Fibroblast of pulmonary artery (primary cell): ENCODE results near the gene MANSC4.

Experiments used
- DNase-seq: peaks from one replicate; pipeline ENCODE4 v3.0.0-alpha.2; 2010; ENCODE audit warnings: low read depth
- H3K4me3 ChIP-seq: replicated peaks from 2 replicates; pipeline ENCODE4 v1.5.1; 2011; ENCODE audit warnings: low read depth, mild to moderate bottlenecking, control low read depth, low read length, moderate library complexity
- TF ChIP-seq, protein P1 (sequence below): IDR thresholded peaks from 2 replicates; pipeline ENCODE4 v1.5.1; 2011; ENCODE audit warnings: mild to moderate bottlenecking, control low read depth, low read length, inconsistent platforms; ENCODE audit errors: missing control alignments

The MANSC4 gene

DNA sequence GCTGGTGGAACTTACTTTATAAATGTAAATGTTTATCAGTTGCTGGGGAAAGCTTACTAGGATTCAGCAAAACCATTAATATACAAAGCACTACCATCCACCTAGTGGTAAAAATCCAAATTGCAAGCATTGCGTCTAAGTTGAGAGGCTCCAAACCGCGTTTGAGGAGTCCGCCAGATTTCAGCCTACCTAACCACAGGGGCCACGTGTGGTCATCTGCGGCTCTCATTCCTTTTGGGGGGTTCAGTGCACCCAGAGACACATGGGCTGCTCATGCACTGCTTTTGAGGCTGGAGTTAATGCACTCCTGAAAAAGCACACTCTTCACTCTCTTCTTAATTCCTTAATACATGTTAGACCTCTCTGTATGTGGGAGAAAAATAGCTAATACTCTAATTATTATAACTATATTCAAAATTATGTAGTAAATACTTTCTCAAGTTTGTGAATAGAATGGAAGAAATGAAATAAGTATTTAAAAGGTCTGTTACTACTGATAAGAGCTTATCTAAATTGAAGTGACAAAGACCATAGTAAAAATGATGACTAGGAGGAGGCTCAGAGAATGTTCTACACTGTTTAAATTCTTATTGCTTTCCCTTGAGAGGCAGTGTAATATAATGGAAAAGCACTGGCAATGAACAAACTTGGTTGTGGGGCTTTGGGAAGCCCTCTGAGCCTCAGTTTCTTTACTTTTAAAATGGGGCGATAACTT, 41.4 kb upstream of the MANSC4 start:
- TF ChIP-seq, protein P1, sequence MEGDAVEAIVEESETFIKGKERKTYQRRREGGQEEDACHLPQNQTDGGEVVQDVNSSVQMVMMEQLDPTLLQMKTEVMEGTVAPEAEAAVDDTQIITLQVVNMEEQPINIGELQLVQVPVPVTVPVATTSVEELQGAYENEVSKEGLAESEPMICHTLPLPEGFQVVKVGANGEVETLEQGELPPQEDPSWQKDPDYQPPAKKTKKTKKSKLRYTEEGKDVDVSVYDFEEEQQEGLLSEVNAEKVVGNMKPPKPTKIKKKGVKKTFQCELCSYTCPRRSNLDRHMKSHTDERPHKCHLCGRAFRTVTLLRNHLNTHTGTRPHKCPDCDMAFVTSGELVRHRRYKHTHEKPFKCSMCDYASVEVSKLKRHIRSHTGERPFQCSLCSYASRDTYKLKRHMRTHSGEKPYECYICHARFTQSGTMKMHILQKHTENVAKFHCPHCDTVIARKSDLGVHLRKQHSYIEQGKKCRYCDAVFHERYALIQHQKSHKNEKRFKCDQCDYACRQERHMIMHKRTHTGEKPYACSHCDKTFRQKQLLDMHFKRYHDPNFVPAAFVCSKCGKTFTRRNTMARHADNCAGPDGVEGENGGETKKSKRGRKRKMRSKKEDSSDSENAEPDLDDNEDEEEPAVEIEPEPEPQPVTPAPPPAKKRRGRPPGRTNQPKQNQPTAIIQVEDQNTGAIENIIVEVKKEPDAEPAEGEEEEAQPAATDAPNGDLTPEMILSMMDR, result peak; percentile 76
- H3K4me3 ChIP-seq, result no peak overlapping the region
- DNase-seq, result peak; percentile 86

DNA sequence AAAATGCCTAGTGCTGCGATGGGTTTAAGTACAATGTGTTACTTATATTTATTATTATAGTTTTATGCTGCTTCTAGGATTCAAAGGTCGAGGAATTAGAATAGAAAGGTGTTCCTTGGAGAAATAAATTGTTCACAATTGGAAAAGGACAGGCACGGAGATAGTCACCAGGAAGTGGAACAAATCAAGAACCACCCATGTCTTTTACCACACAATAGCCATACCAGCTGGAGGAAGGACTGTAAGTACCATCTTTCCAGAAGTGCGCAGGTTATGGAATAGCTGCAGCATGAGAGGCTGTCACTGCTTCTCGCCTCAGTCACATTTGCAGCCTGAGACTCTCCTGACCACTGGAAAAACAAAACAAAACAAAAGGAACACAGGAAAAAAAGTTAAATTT, 40.5 kb upstream of the MANSC4 start:
- no peak overlapping the region for H3K4me3 ChIP-seq
- TF ChIP-seq, protein P1, result no peak
- no peak for DNase-seq

DNA sequence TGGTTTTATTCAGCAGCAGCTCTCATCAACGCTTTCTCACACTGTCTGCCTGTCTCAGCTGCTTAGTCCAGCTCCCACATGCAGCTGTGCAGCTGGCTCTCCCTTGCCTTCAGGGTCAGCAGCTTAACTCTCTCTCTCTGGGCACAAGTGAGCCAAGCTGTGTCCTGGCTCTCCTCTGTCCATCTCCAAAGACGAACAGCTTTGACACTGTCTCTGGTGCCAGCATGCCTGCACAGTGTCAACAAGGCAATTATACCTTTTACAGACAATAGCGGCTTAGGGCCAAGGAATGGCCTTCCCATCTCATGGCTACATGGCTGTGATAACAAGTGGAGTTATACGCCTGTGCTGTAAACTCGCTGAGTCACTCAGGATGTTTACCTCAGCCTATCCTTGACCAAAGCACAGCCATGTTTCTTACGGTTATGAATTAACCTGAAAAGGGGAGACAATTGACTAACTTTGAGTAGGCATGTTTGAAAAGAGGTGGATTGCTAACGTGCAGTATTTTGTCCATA, 38.4 kb upstream of the MANSC4 start:
- TF ChIP-seq, protein P1, result no peak
- DNase-seq, result no peak

DNA sequence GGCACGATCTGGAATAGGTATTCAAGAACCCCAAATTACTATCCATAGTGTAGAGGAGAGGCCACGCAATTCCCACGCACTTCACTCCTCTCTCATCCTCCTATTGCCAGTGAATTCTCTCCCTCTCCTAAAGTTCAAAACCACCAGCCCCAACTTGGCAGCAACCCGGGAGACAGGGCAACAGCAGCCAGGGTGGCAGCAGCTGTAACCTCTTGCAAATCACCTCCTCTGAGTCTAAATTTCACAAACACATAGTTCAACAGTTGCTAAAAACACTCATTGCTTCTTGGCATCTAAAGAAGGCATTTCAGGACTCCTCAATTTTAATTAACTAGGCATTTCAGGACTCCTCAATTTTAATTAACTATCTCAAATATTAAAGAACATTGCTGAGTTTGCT, 37.7 kb upstream of the MANSC4 start:
- H3K4me3 ChIP-seq, result no peak overlapping the region
- no peak for DNase-seq
- TF ChIP-seq, protein P1, result no peak

More for the DNA sequence above, 38.4 kb upstream of the MANSC4 start:
- H3K4me3 ChIP-seq, result no peak overlapping the region

DNA sequence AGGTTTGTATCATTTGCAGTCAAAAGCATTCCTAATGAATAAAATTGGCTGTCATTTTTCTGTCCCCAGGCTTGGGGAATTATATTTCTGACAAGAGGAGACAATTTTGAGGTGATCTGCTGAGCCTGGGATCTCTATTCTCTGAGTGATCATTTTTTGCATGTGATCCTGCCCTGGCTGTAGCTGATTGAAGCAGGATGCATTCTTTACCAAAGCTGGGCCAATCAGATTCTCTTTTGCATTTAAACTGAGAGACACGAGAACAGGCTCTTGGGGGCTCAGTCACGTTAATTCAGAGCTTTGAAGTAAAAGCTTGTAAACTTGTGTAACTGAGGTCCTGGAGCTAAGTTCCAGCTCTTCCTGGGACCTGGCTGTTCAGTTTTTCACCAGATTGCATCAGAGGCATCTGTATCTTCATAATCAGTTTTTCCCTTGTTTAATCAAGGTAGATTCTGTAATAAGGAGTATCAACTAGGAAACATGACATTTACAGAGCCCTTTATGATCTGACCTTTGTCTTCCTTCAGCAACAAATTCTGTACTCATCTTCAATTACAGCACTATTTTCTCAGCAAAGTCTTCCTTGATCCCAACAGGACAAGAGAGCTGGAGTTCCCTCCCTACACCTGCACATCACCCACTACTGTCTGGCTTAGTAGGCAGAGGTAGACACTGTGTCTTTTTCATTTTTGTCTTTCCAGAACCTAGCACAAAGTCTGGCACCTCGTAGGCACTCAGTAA, 35.0 kb upstream of the MANSC4 start:
- TF ChIP-seq, protein P1, result no peak
- DNase-seq, result peak; percentile 7
- H3K4me3 ChIP-seq, result no peak overlapping the region

DNA sequence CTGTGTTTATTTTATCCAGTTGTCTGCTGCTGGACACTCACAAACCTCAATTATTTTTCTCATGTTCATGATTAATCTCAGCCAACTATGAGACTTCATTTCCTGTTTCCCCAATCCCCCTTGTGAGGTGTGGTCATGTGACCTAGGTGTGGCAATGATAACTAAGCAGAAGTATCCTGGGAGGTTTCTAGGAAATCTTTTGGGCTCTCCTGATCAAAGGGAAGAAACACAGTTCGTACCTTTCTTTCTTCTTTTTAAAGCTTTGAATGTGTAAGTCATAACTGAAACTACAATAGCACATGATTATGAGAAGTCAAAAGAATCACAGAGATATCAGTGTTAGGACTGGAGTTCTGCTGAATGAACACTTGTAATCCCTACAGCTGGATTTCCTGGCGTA, 34.4 kb upstream of the MANSC4 start:
- no peak overlapping the region for H3K4me3 ChIP-seq
- no peak for DNase-seq
- TF ChIP-seq, protein P1, result no peak
